Stimulated activated CD8-positive, alpha-beta memory T cell treated with anti-CD3 and anti-CD28 coated beads, Interleukin-4, amount 100 ng/mL, for 1 hour (primary cell): ENCODE data around the gene PDZRN3.

Experiments
- DNase-seq, 2 donors: peaks; one replicate each; pipeline ENCODE4 v3.0.0-alpha.2; 2020; ENCODE audit warnings: low read depth in 2 of 2, low spot score in 1 of 2

The PDZRN3 gene

DNA sequence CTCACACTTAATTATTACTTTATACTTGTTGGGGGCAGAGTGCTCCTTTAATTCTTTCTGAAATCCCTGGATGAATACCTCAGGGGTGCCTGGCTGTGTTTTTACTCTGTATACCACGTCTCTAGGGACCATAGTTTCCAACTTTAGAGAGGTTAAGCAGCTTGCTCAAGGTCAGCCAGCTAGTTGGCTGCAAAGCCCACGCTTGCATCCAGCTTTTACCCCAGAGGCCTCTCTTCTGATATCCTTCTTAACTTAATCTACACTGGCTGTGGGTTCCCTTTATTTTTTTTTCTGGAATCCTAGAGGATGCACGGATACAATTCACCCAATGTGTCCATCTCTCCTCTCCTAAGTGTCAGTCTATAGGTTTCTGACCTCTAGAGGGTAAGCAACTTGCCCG, 1.4 kb downstream of the PDZRN3 start:
- no peak for DNase-seq

- DNase-seq: no peak
Measured at GRCh38 chr3:73622091-73622805, 2.5 kb downstream of the PDZRN3 start.

DNA sequence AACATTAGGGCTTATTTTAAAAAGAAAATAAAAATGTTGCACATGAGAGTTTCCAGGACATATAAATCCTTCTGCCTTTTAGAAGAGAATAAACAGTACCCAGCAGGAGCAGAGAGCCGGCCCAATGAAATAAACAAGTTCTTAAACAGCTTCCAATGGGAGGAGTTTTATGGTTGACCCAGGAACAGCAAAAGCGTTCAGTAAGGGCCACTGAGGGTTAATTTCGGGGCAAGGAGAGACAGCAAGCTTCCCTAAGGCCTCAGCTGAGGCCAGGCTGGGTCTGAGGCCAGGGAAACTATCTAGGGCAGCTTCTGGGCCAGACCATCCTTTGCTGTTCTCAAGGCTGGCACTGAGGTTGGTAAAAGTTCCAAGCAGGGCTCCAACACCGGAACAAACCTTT, 3.4 kb downstream of the PDZRN3 start:
- no peak for DNase-seq

GRCh38 chr3:73618461-73618860, 6.3 kb downstream of the PDZRN3 start:
- DNase-seq: no peak

GRCh38 chr3:73616056-73616455, 8.7 kb downstream of the PDZRN3 start:
- DNase-seq: no peak

DNA sequence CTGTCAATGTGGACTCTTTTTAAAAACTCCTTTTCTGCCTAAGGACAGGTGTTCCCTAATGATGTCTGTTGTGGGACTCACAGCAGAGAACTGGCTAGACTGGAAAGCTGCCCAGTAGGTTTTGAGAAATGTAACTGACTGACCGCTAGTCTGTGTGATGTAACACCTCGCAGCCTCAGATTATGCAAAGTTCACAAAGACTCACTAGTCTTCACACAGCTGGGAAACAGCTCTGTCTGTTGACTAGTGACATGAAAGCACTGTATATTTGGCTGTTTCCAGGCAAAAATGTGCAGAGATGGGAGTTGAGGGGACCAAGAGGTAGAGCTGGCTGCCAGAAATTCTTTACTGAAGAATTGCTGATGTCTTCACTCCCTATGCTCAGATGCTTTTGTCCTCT, 10.3 kb downstream of the PDZRN3 start:
- no peak for DNase-seq

GRCh38 chr3:73611176-73611575, 13.6 kb downstream of the PDZRN3 start:
- DNase-seq: no peak

DNA sequence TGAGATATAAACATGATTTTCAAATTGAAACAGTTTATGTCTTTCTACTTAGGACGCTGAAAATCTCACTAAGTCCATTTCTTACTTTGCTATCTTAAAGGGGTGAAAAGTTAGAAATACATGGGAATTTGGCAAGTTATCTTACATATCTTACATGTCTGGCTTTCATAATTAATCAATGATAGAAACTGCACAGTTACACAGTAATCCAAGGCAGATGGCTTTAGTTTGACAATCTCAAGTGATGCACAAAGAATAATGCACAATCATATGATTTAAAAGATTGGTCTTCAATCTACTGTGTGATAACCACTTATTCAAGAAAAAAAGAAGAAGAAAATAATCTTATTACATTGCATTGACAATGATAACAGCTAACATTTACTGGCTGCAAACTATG, 14.2 kb downstream of the PDZRN3 start:
- no peak for DNase-seq

DNA sequence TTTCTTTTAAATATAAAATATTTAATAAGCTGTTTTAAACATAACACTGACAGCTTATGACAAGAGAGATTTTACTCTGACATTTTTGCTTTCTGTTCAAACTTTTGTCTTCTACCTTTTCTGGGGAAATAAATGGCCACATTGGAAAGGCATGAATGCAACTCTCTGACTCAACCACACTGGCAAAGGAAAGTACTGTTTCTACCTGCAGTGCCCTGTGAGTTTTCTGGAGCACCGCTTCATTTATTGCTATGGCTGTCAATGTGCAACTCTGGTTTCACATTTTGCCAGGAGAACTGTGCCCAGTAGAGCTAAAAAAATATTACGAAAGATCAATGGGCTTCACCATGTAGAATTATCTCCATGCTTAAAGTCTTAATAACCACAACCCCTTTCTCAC, 15.1 kb downstream of the PDZRN3 start:
- DNase-seq: no peak

GRCh38 chr3:73609315-73609641, 15.5 kb downstream of the PDZRN3 start:
- no peak for DNase-seq

- DNase-seq: no peak
Measured at GRCh38 chr3:73608456-73609314, 16.1 kb downstream of the PDZRN3 start.

- no peak for DNase-seq
Measured at GRCh38 chr3:73605861-73606260, 18.9 kb downstream of the PDZRN3 start.

- DNase-seq: no peak
Measured at GRCh38 chr3:73605412-73605811, 19.3 kb downstream of the PDZRN3 start.

DNA sequence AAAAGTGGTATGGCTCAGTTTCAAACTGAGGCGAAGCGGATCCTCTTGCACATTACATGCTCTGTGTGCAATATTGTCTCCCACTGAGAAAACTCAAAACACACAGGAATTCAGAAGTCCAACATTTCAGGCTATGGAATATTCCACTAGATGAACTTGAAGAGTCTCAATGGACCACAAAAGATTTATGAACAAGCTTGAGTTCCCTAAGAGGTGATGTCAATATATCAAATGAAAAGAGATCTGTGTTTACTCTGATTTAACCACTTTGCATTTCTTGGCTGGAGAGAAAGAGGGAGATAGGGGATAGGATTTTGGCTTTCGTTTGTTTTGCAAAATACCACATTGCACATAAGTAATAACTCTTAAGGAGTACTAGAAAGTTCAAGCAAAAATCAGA, 20.3 kb downstream of the PDZRN3 start:
- DNase-seq: no peak

- no peak for DNase-seq
Measured at GRCh38 chr3:73603762-73604171, 21.0 kb downstream of the PDZRN3 start.

GRCh38 chr3:73602170-73602569, 22.6 kb downstream of the PDZRN3 start:
- DNase-seq: no peak

DNA sequence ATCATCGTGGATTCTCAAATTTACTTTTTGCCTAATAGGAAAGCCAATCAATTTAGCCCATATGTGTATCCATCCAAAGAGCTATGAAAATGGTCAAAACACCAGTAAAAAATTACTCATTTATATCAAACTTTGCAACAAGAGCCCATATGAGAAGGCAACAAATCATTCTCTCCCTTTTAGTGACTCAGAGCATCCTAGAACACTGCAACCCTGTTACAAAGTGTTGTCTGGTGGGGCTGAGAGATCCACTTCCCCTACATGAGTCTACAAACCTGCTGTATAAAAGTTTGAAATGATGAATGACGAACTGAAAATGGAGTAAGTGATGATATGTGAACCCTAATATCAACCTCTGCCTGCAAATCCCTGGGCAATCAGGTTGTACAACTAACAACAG, 23.3 kb downstream of the PDZRN3 start:
- no peak for DNase-seq

GRCh38 chr3:73601011-73601410, 23.7 kb downstream of the PDZRN3 start:
- no peak for DNase-seq

DNA sequence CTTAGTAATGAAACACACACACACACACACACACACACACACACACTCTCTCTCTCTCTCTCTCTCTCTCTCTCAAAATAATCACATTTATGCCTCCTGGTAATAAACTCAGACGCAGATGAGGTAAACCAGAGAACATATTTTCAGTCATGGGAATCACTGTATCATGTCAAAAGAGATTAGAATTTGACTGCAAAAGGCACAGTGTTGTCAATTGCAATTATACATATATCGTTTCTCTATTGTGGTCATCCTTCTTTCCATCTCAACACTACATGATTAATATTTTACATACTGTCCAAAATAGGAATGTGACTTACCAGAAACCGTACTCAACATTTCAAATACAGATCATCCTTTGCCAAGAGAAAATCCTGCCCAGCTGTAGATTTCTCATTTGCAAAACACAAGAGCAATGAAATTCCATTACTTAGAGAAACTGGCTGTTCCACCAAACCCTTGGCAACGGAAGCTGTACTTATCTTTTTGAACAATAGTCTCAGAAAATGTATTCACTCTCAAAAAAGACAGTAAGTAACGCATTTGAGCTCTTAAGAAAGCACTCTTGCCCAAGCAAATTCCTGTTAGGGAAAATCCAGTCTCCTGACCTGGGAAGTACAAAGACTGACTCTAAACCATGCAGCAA, 24.3 kb downstream of the PDZRN3 start:
- no peak for DNase-seq

DNA sequence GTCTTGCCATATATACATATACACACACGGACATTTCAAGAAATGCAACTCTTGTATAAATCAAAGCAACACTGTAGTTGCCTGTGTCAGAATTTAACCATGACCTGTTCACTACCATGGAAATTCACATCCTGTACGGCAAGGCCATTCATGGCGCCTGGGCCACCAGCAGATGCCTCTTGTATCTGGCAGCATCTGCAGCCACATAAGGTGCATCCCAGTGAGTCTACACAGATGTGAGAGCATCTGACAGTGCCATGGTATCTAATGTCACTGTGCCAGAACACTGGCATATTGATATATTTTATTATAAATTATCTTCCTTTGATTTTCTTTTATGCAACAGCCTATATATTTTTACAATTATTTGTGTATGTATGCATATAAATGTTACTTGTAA, 25.1 kb downstream of the PDZRN3 start:
- DNase-seq: no peak

- DNase-seq: no peak
Measured at GRCh38 chr3:73597476-73597875, 27.3 kb downstream of the PDZRN3 start.
